Neural cell (in vitro differentiated cells): ENCODE data around the gene FZR1.

ENCODE experiments used
- CTCF ChIP-seq: fragments of 450-650 bp; IDR thresholded peaks from 2 replicates; pipeline ENCODE4 v1.5.1; 2014; ENCODE audit warnings: antibody characterized with exemption, mild to moderate bottlenecking, moderate library complexity; ENCODE audit not compliant: poor library complexity, severe bottlenecking
- EP300 ChIP-seq: fragments of 450-650 bp; conservative IDR thresholded peaks from 2 replicates; pipeline ENCODE4 v1.6.1; 2014; ENCODE audit warnings: antibody characterized with exemption, mild to moderate bottlenecking, moderate library complexity; ENCODE audit not compliant: poor library complexity, severe bottlenecking
- EZH2 ChIP-seq: fragments of 200-600, 300-800 bp; shearing (Covaris generic), sonication (generic); IDR thresholded peaks from 2 replicates; pipeline ENCODE4 v1.6.1; 2014; ENCODE audit warnings: antibody characterized with exemption, low read length, borderline replicate concordance, mild to moderate bottlenecking; ENCODE audit not compliant: insufficient read depth, poor library complexity, severe bottlenecking
- MXI1 ChIP-seq: fragments of 450-650 bp; conservative IDR thresholded peaks from 2 replicates; pipeline ENCODE4 v1.6.1; 2014; ENCODE audit warnings: antibody characterized with exemption, mild to moderate bottlenecking; ENCODE audit not compliant: poor library complexity, severe bottlenecking
- POLR2AphosphoS5 ChIP-seq: IDR thresholded peaks from 2 replicates; pipeline ENCODE4 v1.6.1; 2012
- RAD21 ChIP-seq: fragments of 450-650 bp; conservative IDR thresholded peaks from 2 replicates; pipeline ENCODE4 v1.6.1; 2014; ENCODE audit warnings: antibody characterized with exemption, mild to moderate bottlenecking, moderate library complexity
- REST ChIP-seq: IDR thresholded peaks from 2 replicates; pipeline ENCODE4 v1.6.1; 2012; ENCODE audit warnings: borderline replicate concordance
- SMC3 ChIP-seq: fragments of 450-650 bp; conservative IDR thresholded peaks from 2 replicates; pipeline ENCODE4 v1.6.1; 2014; ENCODE audit warnings: antibody characterized with exemption, mild to moderate bottlenecking, moderate library complexity; ENCODE audit not compliant: poor library complexity

GRCh38 chr19:3514930-3515329 is 8.8 kb downstream of the FZR1 start:
- TF ChIP-seq RAD21 (no peak), EP300 (no peak), CTCF (no peak), POLR2AphosphoS5 (no peak), EZH2 (no peak), SMC3 (no peak), MXI1 (no peak), REST (no peak)
